ENCODE results near the gene RNF182.
"Not testable (repeated sequence)": the region's sequence is repeated elsewhere in the genome, so short reads cannot be mapped to it uniquely, and the experiment has no call there.

Gene RNF182

DNA sequence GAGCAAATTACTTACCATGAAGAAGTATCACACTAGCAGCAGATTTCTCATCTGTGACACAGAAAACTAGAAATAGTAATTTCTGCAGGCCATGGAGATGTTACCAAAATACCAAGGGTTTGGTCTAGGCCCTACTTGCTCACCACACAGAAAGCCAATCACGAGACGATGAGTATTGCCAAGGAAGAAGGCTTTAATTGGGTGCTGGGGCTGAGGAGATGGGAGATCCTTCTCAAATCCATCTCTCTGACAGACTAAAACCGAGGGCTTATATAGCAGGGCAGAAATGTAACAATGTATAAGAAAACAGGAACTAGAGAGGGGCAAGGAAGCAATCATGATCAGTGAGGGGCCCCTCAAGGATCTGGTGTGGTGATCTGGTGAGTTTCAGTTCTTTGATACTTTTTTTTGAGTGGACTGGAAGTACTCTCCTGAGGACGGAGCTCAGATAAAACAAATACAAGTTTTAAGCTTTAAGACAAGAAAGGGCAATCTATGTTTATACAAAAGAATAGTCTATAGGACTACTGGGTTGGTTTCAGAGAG lies 40.9 kb downstream of the RNF182 start:
- DNase-seq (ENCODE audit: low read depth, low spot score): no peak

DNA sequence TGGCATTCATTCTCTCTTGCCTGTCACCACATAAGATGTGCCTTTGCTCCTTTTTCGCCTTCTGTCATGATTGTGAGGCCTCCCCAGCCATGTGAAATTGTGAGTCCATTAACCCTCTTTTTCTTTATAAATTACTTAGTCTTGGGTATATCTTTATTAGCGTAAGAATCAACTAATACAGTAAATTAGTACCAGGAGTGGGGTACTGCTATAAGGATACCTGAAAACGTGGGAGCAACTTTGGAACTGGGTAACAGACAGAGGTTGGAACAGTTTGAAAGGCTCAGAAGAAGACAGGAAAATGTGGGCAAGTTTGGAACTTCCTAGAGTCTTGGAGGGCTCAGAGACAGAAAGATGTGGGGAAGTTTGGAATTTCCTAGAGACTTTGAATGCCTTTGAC lies 46.6 kb downstream of the RNF182 start:
- DNase-seq (ENCODE audit: low read depth, low spot score): no peak

DNA sequence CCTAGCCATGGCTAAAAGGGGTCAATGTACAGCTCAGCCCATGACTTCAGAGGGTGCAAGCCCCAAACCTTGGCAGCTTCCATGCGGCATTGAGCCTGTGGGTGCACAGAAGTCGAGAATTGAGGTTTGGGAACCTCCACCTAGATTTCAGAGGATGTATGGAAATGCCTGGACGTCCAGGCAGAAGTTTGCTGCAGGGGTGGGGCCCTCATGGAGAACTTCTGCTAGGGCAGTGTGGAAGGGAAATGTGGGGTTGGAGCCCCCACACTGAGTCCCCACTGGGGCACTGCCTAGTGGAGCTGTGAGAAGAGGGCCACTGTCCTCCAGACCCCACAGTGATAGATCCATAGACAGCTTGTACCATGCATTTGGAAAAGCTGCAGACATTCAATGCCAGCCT lies 47.9 kb downstream of the RNF182 start:
- DNase-seq (ENCODE audit: low read depth, low spot score): not testable (repeated sequence)

DNA sequence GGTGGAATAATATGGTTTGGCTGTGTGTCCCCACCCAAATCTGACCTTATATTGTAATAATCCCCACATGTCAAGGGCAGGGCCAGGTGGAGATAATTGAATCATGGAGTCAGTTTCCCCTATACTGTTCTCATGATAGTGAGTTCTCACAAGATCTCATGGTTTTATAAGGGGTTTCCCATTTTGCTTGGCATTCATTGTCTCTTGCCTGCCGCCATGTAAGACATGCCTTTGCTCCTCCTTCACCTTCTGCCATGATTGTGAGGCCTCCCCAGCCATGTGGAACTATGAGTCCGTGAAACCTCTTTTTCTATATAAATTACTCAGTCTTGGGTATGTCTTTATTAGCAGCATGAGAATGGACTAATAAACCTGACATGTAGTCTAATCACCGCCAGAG lies 48.7 kb downstream of the RNF182 start:
- DNase-seq (ENCODE audit: low read depth, low spot score): not testable (repeated sequence)

DNA sequence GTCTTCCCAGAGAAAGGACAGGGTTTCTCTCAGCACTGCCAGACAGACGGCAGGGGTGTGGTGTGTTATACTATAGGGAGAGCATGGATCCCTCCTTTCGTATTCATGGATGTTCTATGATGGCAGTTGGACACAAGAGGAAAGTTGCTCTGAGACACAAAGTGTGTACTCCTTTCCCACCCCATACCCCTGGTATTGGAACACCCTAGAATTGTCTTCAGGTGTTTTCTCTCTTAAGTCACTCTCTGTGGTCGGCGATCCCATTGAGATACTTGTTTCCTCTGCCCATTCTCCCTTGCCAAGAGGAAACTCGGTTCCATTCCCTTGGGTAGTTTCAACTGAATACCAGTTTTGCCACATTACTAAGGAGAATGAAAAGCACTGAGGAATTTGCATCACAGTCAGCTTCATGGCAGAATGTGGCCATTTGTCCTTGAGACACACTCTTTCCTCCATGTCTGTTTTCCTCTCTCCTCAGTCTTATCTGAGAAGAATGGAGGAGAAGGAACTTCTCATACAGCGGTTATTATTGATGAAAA lies 53.4 kb downstream of the RNF182 start:
- no peak for DNase-seq (ENCODE audit: low read depth, low spot score)

DNA sequence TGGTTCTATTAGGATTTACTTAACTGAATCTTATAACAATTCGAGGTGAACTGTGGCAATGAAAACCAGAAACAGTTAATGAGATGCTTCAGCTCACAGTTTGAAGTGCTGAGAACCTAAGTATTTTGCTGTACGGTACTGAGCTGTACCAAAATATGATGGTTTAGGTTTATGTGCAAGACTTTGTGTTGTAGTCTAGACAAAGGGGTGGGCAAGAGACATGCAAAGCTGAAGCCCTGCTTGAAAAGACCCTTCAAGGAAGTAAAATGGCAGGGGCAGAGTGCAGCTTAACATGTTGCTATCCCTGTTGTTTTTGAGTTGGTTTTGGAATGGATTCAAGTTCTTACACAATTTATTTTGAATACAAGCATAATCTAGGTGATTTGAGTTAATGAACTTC lies 54.0 kb downstream of the RNF182 start:
- no peak for DNase-seq (ENCODE audit: low read depth, low spot score)

- DNase-seq (ENCODE audit: low read depth, low spot score): no peak
These were observed 54.8 kb downstream of the RNF182 start for GRCh38 chr6:13979284-13980171.

- DNase-seq (ENCODE audit: low read depth, low spot score): no peak
These were observed 55.8 kb downstream of the RNF182 start for GRCh38 chr6:13980534-13980933.

GRCh38 chr6:13985663-13986325 lies 61.0 kb downstream of the RNF182 start:
- no peak for DNase-seq (ENCODE audit: low read depth, low spot score)

GRCh38 chr6:13986700-13987399 lies 62.1 kb downstream of the RNF182 start:
- DNase-seq (ENCODE audit: low read depth, low spot score): no peak

- no peak for DNase-seq (ENCODE audit: low read depth, low spot score)
These were observed 62.7 kb downstream of the RNF182 start for GRCh38 chr6:13987400-13987865.

DNA sequence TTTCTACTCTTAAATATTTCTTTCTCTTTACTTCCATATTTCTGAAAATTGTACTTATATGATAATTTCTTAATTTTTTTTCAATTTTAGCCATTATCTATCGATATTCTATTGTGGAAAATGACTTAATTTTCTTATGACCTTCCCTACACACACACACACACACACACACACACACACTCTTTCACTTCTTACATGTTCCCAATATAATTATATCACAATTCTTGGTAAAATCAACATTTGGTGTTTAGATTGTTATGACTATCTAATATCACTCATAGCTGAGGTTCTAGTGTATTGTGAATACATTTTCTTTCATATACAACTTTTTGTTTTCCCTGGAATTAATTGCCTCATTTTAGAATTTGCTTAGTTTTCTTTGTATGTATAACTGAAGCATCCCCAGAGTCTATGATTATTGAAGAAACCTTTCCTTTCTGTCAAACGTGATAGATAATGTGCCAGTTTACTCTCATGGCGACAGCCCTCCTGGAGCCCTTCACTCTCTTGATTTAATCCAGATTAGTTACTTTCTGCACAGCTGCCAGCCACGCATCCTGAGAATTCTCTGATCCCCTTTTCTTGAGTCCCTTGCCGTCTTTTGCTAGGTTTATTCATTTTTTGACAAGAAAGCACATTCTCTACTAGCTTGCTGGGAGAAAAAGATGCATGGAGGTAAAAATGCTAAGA lies 63.4 kb downstream of the RNF182 start:
- DNase-seq (ENCODE audit: low read depth, low spot score): no peak

GRCh38 chr6:13988908-13989307 lies 64.2 kb downstream of the RNF182 start:
- DNase-seq (ENCODE audit: low read depth, low spot score): no peak

GRCh38 chr6:13989496-13990144 lies 64.9 kb downstream of the RNF182 start:
- no peak for DNase-seq (ENCODE audit: low read depth, low spot score)

- DNase-seq (ENCODE audit: low read depth, low spot score): no peak
These were observed 66.0 kb downstream of the RNF182 start for GRCh38 chr6:13990796-13991195.

DNA sequence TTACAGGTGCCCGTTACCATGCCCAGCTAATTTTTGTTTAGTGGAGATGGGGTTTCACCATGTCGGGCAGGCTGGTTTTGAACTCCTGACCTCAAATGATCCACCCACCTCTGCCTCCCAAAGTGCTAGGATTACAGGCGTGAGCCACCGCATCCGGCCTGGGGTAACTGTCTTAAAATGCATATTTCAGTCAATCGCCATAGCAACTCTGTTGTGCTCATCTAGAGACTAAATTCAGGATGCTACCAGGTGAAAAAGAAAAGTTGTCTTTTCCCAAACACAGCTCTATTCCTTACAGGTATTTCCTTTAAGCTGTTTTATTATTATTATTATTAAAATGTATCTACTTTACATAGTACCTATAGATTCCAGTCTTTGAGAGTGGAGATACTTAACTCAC lies 66.6 kb downstream of the RNF182 start:
- no peak for DNase-seq (ENCODE audit: low read depth, low spot score)

DNA sequence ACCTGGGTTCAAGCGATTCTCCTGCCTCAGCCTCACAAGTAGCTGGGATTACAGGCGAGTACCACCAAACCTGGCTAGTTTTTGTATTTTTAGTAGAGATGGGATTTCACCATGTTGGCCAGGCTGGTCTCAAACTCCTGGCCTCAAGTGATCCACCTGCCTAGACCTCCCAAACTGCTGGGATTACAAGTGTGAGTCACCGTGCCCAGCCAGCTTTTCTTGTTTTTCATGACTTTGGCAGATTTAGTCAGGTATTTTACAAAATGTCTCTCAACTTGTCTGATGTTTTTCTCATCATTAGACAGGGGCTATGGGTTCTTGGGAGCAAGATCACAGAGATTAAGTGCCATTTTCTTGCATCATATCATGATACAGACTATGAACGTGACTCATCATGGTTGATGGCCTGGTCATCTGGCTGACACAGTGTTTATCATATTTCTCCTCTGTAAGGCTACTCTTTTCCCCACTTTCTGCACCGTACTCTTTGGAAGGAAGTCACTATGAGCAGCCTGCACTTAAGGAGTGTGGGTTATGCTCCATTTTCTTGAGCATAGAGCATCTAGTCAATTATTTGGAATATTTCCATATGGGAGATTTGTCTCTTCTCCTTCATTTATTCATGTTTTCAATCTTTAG lies 67.8 kb downstream of the RNF182 start:
- DNase-seq (ENCODE audit: low read depth, low spot score): no peak

DNA sequence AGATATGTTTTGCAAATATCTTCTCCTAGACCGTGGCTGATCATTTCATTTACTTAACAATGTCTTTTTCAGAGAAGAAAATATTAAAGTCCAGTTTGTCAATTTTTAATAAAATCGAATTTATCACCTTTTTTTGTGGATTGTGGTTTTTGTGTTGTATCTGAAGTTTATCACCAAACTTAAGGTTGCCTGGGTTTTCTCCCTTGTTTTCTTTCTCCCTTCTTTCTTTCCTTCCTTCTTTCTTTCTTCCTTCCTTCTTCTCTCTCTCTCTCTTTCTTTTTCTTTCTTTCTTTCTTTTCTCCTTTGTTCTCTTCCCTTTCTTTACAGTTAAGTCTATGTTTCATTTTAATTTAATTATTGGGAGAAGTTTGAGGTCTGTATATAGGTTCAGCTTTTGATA lies 68.7 kb downstream of the RNF182 start:
- no peak for DNase-seq (ENCODE audit: low read depth, low spot score)

GRCh38 chr6:13998356-13998755 lies 73.6 kb downstream of the RNF182 start:
- no peak for DNase-seq (ENCODE audit: low read depth, low spot score)

GRCh38 chr6:14000901-14001300 lies 76.1 kb downstream of the RNF182 start:
- DNase-seq (ENCODE audit: low read depth, low spot score): no peak

All from brain pericyte (primary cell).